Peyer's patch (tissue), 4 donors: Measurements from ENCODE around the gene NT5C1A. TPM values are rescaled to one million over a fixed set of nuclear protein-coding genes. Genes with fewer than 3 reads are reported as not detected.
A peak's percentile ranks its signal among the peaks of the same experiment; 100 is the strongest.

Experiments
- DNase-seq, 3 donors: peaks; one replicate each; pipeline ENCODE4 v3.0.0-alpha.2; 2017 to 2019
- H3K27ac ChIP-seq, 4 donors: fragments of 200-600 bp; sonication (generic); one replicate each; pipeline ENCODE4 v1.5.1; 2016 to 2019
- H3K27me3 ChIP-seq, 2 donors: fragments of 200-600 bp; sonication (generic); one replicate each; pipeline ENCODE4 v1.5.1; 2019
- H3K36me3 ChIP-seq, 3 donors: fragments of 200-600 bp; sonication (generic); one replicate each; pipeline ENCODE4 v1.5.1; 2016 to 2019
- H3K4me1 ChIP-seq, 4 donors: fragments of 200-600 bp; sonication (generic); one replicate each; pipeline ENCODE4 v1.5.1; 2016 to 2019
- H3K4me3 ChIP-seq, 4 donors: fragments of 200-600 bp; sonication (generic); 1 replicate in 3 of 4; 2 replicates in 1 of 4; pipeline ENCODE4 v1.5.1; 2016 to 2019; ENCODE audit warnings: mild to moderate bottlenecking in 1 of 4
- H3K9me3 ChIP-seq, 4 donors: fragments of 200-600 bp; sonication (generic); one replicate each; pipeline ENCODE4 v1.5.1; 2016 to 2019; ENCODE audit warnings: mild to moderate bottlenecking in 1 of 4
- POLR2A ChIP-seq, 2 donors: fragments of 450-650 bp; IDR thresholded peaks; one replicate each; pipeline ENCODE4 v1.5.1; 2017; ENCODE audit warnings: antibody characterized with exemption in 2 of 2, mild to moderate bottlenecking in 2 of 2, moderate library complexity in 2 of 2
- total RNA-seq, 4 donors: library from RNA; depleted of rRNA; stranded (reverse); fragments of >200 nt; gene quantifications; one replicate each; pipeline ENCODE4 v1.1.0, GENCODE V29; 2016
- TF ChIP-seq, protein P1 (sequence below), 6 experiments: fragments of 450-650 bp in 4 of 6; fragments of 200-600 bp in 2 of 6; sonication (generic) in 1 of 6; IDR thresholded peaks; one replicate each; pipeline ENCODE4 v1.5.1; 2017 to 2019; ENCODE audit warnings: antibody characterized with exemption in 6 of 6, mild to moderate bottlenecking in 3 of 6, moderate library complexity in 1 of 6

NT5C1A gene
- total RNA-seq, 4 donors from 2014 or later, result not detected

DNA sequence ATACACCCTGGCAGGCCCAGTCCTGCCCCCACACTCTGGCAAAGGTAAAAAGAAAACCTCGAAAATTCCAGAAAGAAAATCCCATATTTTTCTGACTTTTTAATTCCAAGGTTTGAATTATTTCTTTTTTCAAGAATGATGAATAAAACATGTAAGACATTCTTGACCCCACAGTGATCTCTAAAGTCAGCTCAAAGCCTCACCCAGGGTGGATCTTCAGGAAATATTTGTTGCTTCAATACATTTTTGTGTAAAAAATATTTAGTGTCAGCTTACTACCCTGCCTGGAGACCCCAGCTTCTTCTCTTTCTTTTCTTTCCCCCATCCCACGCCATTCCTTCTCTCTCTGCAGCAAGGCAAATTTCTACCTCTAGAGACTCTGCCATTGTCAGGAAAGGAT, 7.0 kb upstream of the NT5C1A start:
- peaks cover 0 to 8% of the 10 kb centered on the region in 2 donors for H3K27me3 ChIP-seq
- no peak overlapping the region for H3K4me3 ChIP-seq
- no peak for TF ChIP-seq POLR2A (IDR thresholded peaks at IDR 0.05)
- TF ChIP-seq, protein P1, sequence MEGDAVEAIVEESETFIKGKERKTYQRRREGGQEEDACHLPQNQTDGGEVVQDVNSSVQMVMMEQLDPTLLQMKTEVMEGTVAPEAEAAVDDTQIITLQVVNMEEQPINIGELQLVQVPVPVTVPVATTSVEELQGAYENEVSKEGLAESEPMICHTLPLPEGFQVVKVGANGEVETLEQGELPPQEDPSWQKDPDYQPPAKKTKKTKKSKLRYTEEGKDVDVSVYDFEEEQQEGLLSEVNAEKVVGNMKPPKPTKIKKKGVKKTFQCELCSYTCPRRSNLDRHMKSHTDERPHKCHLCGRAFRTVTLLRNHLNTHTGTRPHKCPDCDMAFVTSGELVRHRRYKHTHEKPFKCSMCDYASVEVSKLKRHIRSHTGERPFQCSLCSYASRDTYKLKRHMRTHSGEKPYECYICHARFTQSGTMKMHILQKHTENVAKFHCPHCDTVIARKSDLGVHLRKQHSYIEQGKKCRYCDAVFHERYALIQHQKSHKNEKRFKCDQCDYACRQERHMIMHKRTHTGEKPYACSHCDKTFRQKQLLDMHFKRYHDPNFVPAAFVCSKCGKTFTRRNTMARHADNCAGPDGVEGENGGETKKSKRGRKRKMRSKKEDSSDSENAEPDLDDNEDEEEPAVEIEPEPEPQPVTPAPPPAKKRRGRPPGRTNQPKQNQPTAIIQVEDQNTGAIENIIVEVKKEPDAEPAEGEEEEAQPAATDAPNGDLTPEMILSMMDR (IDR thresholded peaks at IDR 0.05), result no peak
- peaks cover 0 to 3% (median 0%) of the 10 kb centered on the region in 4 donors for H3K4me1 ChIP-seq
- no peak overlapping the region for H3K27ac ChIP-seq
- DNase-seq, result no peak
- no peaks in the 10 kb centered on the region for H3K9me3 ChIP-seq
- H3K36me3 ChIP-seq, result no peaks in the 10 kb centered on the region

DNA sequence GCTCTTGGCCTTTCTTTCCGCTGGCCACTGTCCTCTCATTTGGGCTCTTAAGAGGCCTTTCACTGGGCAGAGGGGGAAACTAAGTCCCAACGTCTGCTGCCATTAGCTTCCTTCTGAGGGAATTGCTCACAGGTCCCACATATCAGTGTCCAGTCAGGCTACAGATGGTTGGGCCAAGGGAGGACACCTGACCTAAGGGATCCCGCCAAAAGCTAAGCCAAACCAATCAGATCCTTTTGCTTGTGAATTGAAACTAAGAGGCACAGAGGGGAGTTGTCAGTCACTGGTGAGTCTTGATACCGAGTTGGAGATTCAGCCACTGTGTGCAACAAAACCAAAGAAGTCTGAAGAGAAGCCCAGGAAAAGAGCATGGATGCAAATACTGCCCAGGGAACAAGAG, 5.7 kb upstream of the NT5C1A start:
- Histone ChIP-seq H3K27ac (no peak overlapping the region), H3K9me3 (no peaks in the 10 kb centered on the region), H3K4me3 (no peak overlapping the region), H3K36me3 (no peaks in the 10 kb centered on the region), H3K4me1 (no peaks in the 10 kb centered on the region), H3K27me3 (no peaks in the 10 kb centered on the region)
- DNase-seq, result no peak
- no peak for TF ChIP-seq POLR2A (IDR thresholded peaks at IDR 0.05)
- TF ChIP-seq, protein P1 (IDR thresholded peaks at IDR 0.05), result no peak

DNA sequence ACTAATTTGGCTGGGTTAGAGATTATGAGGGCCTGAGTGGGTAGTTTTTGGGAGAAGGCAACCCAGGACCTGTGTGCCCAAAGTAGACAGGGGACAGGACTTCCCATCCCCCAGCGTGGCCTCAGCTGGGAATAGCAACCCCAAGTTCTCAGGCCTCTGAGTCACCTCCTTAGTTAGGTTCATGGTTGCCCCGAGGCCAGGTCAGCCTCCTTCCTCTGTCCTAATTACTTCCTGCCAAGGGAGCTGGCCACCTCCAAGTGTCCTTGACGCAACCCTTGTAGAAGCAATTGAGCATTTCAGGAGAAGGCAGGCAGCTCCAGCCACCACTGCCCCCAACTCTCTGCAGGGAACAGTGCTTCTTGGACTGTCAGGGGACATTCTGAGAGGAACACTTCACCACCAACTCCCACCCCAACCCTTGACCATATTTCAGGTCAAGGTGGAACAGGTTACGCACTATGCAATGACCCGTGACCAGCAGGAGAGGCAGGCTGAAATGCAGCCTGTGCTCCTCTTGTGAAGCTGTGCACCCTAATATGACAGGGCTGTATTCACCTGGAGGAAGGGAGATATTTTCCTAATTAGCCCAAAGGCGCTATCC, 5.1 kb upstream of the NT5C1A start:
- no peak overlapping the region for H3K27ac ChIP-seq
- TF ChIP-seq, protein P1 (IDR thresholded peaks at IDR 0.05), result no peak
- TF ChIP-seq POLR2A (IDR thresholded peaks at IDR 0.05), result no peak

GRCh38 chr1:39675220-39675619, 3.3 kb upstream of the NT5C1A start:
- Histone ChIP-seq H3K27me3 (peaks cover 0 to 15% of the 10 kb centered on the region in 2 donors), H3K4me3 (no peak overlapping the region), H3K36me3 (no peaks in the 10 kb centered on the region), H3K4me1 (peaks cover 0 to 13% (median 4%) of the 10 kb centered on the region in 4 donors), H3K27ac (no peak overlapping the region), H3K9me3 (no peaks in the 10 kb centered on the region)
- TF ChIP-seq POLR2A (IDR thresholded peaks at IDR 0.05), result no peak
- TF ChIP-seq, protein P1 (IDR thresholded peaks at IDR 0.05), result no peak
- no peak for DNase-seq

More for the DNA sequence above, 5.1 kb upstream of the NT5C1A start:
- Histone ChIP-seq H3K36me3 (no peaks in the 10 kb centered on the region), H3K27me3 (peaks cover 0 to under 1% of the 10 kb centered on the region in 2 donors), H3K4me1 (peaks cover 0 to 2% (median 0%) of the 10 kb centered on the region in 4 donors), H3K9me3 (no peaks in the 10 kb centered on the region), H3K4me3 (no peak overlapping the region)
- no peak for DNase-seq

GRCh38 chr1:39673215-39673614, 1.3 kb upstream of the NT5C1A start:
- Histone ChIP-seq H3K4me3 (no peak overlapping the region), H3K27ac (no peak overlapping the region), H3K9me3 (no peaks in the 10 kb centered on the region), H3K36me3 (no peaks in the 10 kb centered on the region), H3K27me3 (peaks cover 0 to 15% of the 10 kb centered on the region in 2 donors), H3K4me1 (peaks cover 0 to 13% (median 4%) of the 10 kb centered on the region in 4 donors)
- no peak for DNase-seq
- TF ChIP-seq POLR2A (IDR thresholded peaks at IDR 0.05), result no peak

DNA sequence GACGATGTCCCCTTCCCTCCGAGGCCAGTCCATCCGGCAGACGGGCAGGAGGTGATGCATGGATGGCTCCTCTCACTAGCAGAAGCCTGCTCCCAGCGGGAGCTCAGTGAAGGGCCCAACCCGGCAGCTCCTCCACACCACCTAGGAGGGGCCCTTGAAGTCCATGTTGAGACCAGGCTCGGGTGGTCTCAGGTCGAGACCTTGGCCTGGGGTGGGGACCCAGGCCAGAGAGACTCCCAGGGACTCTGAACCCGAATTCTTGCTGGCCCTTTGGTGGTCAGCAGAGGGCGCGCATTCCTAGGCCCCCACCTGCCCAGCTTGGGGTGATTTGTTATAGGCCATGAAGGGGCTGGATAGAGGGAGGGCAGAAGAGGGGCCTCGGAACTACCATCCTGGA, 642 bp upstream of the NT5C1A start:
- DNase-seq, result no peak
- Histone ChIP-seq H3K4me3 (peak overlapping the region in 2 of 4 donors; percentile 38 to 46), H3K27ac (no peak overlapping the region), H3K27me3 (peaks cover 0 to 15% of the 10 kb centered on the region in 2 donors), H3K9me3 (no peaks in the 10 kb centered on the region), H3K36me3 (no peaks in the 10 kb centered on the region), H3K4me1 (peaks cover 0 to 13% (median 4%) of the 10 kb centered on the region in 4 donors)
- TF ChIP-seq POLR2A (IDR thresholded peaks at IDR 0.05), result no peak
- TF ChIP-seq, protein P1 (IDR thresholded peaks at IDR 0.05), result peak in 4 of 6 experiments; percentile 14 to 25 (median 24)
